HCT116 (cell line): Measurements from ENCODE around the gene GBF1. TPM values are rescaled to one million over a fixed set of nuclear protein-coding genes. Genes with fewer than 3 reads are reported as not detected.

Source experiments
- ATAC-seq: fragments of 200-7000 bp; cut with Tn5 transposase; 2 replicates; pipeline ENCODE4 v1.9.1; 2020; ENCODE audit warnings: mild to moderate bottlenecking, moderate library complexity
- BruUV-seq: library from RNA; stranded (reverse); fragments of 400-500 nt; replicated peaks from 2 replicates; lab custom pipeline; 2021; lab: Mats Ljungman, UMichigan
- CTCF ChIA-PET: fragments of 300-600 bp; sonication (Branson Sonifier 250); formaldehyde crosslinking; loops from one replicate; lab custom pipeline; 2021; ENCODE audit warnings: antibody characterized with exemption; lab: Charles Lee
- POLR2A ChIA-PET: fragments of 300-600, 350-600 bp; sonication (Branson Sonifier 250); formaldehyde crosslinking; loops from one replicate; lab custom pipeline; 2021; ENCODE audit warnings: antibody characterized with exemption; lab: Charles Lee
- RAD21 ChIA-PET, 2 experiments: fragments of 300-600 bp; sonication (Branson Sonifier 250); formaldehyde crosslinking; loops; one replicate each; lab custom pipeline; 2023; ENCODE audit warnings: low total read pairs in 2 of 2; ENCODE audit not compliant: uncharacterized antibody in 2 of 2, unreplicated experiment in 2 of 2, low non-redundant PET in 1 of 2; lab: Charles Lee
- DNase-seq: peaks from one replicate; pipeline ENCODE4 v3.0.0-alpha.2; 2010; ENCODE audit warnings: low read depth, low spot score
- H2AFZ ChIP-seq: fragments of 200-600 bp; shearing (Covaris generic), sonication (generic); 2 replicates; pipeline ENCODE4 v1.6.1; 2017; ENCODE audit warnings: low read depth, mixed run types, mixed read lengths, antibody characterized with exemption, low read length; ENCODE audit not compliant: poor library complexity, severe bottlenecking
- H3K27ac ChIP-seq: 2 replicates; pipeline ENCODE4 v1.5.1; 2012; ENCODE audit warnings: low read depth, low read length
- H3K27me3 ChIP-seq: fragments of 200-600 bp; sonication (generic); 2 replicates; pipeline ENCODE4 v1.6.1; 2016; ENCODE audit warnings: mixed run types, low read length, mixed read lengths; ENCODE audit not compliant: insufficient read depth
- H3K36me3 ChIP-seq, 2 experiments: fragments of 200-500 bp in 1 of 2; fragments of 200-600 bp in 1 of 2; sonication (Bioruptor generic) in 1 of 2; sonication (generic) in 1 of 2; 2 replicates each; pipeline versions ENCODE4 v1.5.1 to v1.6.1; 2014 to 2016; ENCODE audit warnings: low read length in 2 of 2, inconsistent platforms in 1 of 2, mixed read lengths in 1 of 2, mixed run types in 1 of 2; ENCODE audit not compliant: insufficient read depth in 2 of 2, control insufficient read depth in 1 of 2
- H3K4me1 ChIP-seq, 2 experiments: fragments of 200-600 bp in 1 of 2; sonication (generic) in 1 of 2; 2 replicates each; pipeline versions ENCODE4 v1.5.1 to v1.6.1; 2012 to 2017; ENCODE audit warnings: low read length in 2 of 2, inconsistent platforms in 1 of 2, mild to moderate bottlenecking in 1 of 2, mixed read lengths in 1 of 2, mixed run types in 1 of 2, moderate library complexity in 1 of 2; ENCODE audit not compliant: insufficient read depth in 2 of 2, control insufficient read depth in 1 of 2
- H3K4me2 ChIP-seq: fragments of 200-600 bp; sonication (generic); 2 replicates; pipeline ENCODE4 v1.6.1; 2017; ENCODE audit warnings: mixed run types, low read length, mixed read lengths
- H3K4me3 ChIP-seq, 2 experiments: fragments of 200-600 bp in 1 of 2; sonication (generic) in 1 of 2; replicated peaks in 1 of 2; 2 replicates each; pipeline ENCODE4 v1.5.1; 2011 to 2016; ENCODE audit warnings: low read length in 2 of 2, control low read depth in 1 of 2, low read depth in 1 of 2, mild to moderate bottlenecking in 1 of 2, mixed read lengths in 1 of 2, mixed run types in 1 of 2
- H3K79me2 ChIP-seq: fragments of 200-600 bp; sonication (generic); 2 replicates; pipeline ENCODE4 v1.6.1; 2017; ENCODE audit warnings: mild to moderate bottlenecking, mixed run types, low read length, moderate library complexity, mixed read lengths; ENCODE audit not compliant: insufficient read depth
- H3K9ac ChIP-seq: fragments of 200-600 bp; sonication (generic); 2 replicates; pipeline ENCODE4 v1.6.1; 2016; ENCODE audit warnings: low read length, mixed read lengths
- H3K9me2 ChIP-seq: fragments of 200-600 bp; sonication (generic), shearing (Covaris generic); 2 replicates; pipeline ENCODE4 v1.6.1; 2017; ENCODE audit warnings: mixed run types, mild to moderate bottlenecking, moderate library complexity; ENCODE audit not compliant: insufficient read depth
- H3K9me3 ChIP-seq, 2 experiments: fragments of 200-500 bp in 1 of 2; fragments of 200-600 bp in 1 of 2; sonication (Bioruptor generic) in 1 of 2; sonication (generic) in 1 of 2; 2 replicates each; pipeline ENCODE4 v1.6.1; 2014 to 2017; ENCODE audit warnings: low read length in 2 of 2, mixed read lengths in 2 of 2, inconsistent platforms in 1 of 2, low read depth in 1 of 2, mild to moderate bottlenecking in 1 of 2, mixed run types in 1 of 2, moderate library complexity in 1 of 2; ENCODE audit not compliant: control insufficient read depth in 1 of 2, insufficient read depth in 1 of 2
- H4K20me1 ChIP-seq: fragments of 200-600 bp; sonication (generic), shearing (Covaris generic); 2 replicates; pipeline ENCODE4 v1.6.1; 2017; ENCODE audit warnings: mixed run types, mild to moderate bottlenecking, moderate library complexity; ENCODE audit not compliant: insufficient read depth
- ATF3 ChIP-seq: IDR thresholded peaks from 2 replicates; pipeline ENCODE4 v1.6.1; 2012
- CBX3 ChIP-seq: IDR thresholded peaks from 2 replicates; pipeline ENCODE4 v1.6.1; 2012; ENCODE audit warnings: low read depth
- CEBPB ChIP-seq: IDR thresholded peaks from 2 replicates; pipeline ENCODE4 v1.6.1; 2012; ENCODE audit warnings: low read depth
- CTCF ChIP-seq, 3 experiments: fragments of 200-600 bp in 1 of 3; sonication (generic) in 1 of 3; IDR thresholded peaks in 2 of 3; conservative IDR thresholded peaks in 1 of 3; 2 replicates each; pipeline ENCODE4 v1.5.1; 2012 to 2017; ENCODE audit warnings: low read depth in 2 of 3, low read length in 2 of 3, antibody characterized with exemption in 1 of 3, borderline replicate concordance in 1 of 3, control low read depth in 1 of 3, mild to moderate bottlenecking in 1 of 3, mixed read lengths in 1 of 3, mixed run types in 1 of 3, moderate library complexity in 1 of 3; ENCODE audit not compliant: insufficient read depth in 1 of 3
- EZH2 ChIP-seq: fragments of 200-600 bp; sonication (generic); IDR thresholded peaks from 2 replicates; pipeline ENCODE4 v1.6.1; 2017; ENCODE audit warnings: antibody characterized with exemption, mixed run types
- JUND ChIP-seq: IDR thresholded peaks from 2 replicates; pipeline ENCODE4 v1.6.1; 2012
- MAX ChIP-seq: IDR thresholded peaks from 2 replicates; pipeline ENCODE4 v1.6.1; 2012
- POLR2A ChIP-seq: IDR thresholded peaks from 2 replicates; pipeline ENCODE4 v1.7.0; 2011; ENCODE audit warnings: borderline replicate concordance; ENCODE audit not compliant: insufficient read depth, insufficient read length; ENCODE audit errors: extremely low read depth
- POLR2AphosphoS5 ChIP-seq: IDR thresholded peaks from 2 replicates; pipeline ENCODE4 v1.6.1; 2011; ENCODE audit warnings: mild to moderate bottlenecking, low read depth, low read length, moderate library complexity
- RAD21 ChIP-seq: IDR thresholded peaks from 2 replicates; pipeline ENCODE4 v1.6.1; 2012; ENCODE audit warnings: low read depth, mild to moderate bottlenecking
- REST ChIP-seq: IDR thresholded peaks from 2 replicates; pipeline ENCODE4 v1.6.1; 2012; ENCODE audit warnings: low read depth
- SP1 ChIP-seq: IDR thresholded peaks from 2 replicates; pipeline ENCODE4 v1.6.1; 2012; ENCODE audit warnings: low read depth
- SRF ChIP-seq: IDR thresholded peaks from 2 replicates; pipeline ENCODE4 v1.6.1; 2012; ENCODE audit warnings: low read depth
- YY1 ChIP-seq: IDR thresholded peaks from 2 replicates; pipeline ENCODE4 v1.6.1; 2011; ENCODE audit warnings: low read length, low read depth, moderate library complexity, mild to moderate bottlenecking; ENCODE audit not compliant: insufficient replicate concordance; ENCODE audit errors: extremely low read depth
- ZBTB33 ChIP-seq: IDR thresholded peaks from 2 replicates; pipeline ENCODE4 v1.6.1; 2011; ENCODE audit warnings: mild to moderate bottlenecking, low read length, moderate library complexity; ENCODE audit not compliant: insufficient replicate concordance; ENCODE audit errors: extremely low read depth
- ZFX ChIP-seq: fragments of 450-650 bp; IDR thresholded peaks from 2 replicates; pipeline ENCODE4 v1.6.1; 2017
- ZNF274 ChIP-seq: fragments of 200-500 bp; sonication (Bioruptor generic); IDR thresholded peaks from 2 replicates; pipeline ENCODE4 v1.6.1; 2014; ENCODE audit warnings: mild to moderate bottlenecking, low read depth, low read length, inconsistent platforms
- intact Hi-C: fragments of 100-400 bp; cut with micrococcal nuclease; formaldehyde crosslinking; loops from 2 replicates; pipeline ENCODE4 v1.10.0; 2022
- total RNA-seq: library from RNA; stranded (reverse); gene quantifications from one replicate; pipeline ENCODE4 v1.2.1, GENCODE V29; 2021; ENCODE audit not compliant: unreplicated experiment

Gene GBF1
- total RNA-seq, 1 experiment from 2014 or later, result 58.9 TPM

- Histone ChIP-seq H3K9me3 (no peaks in the 10 kb centered on the region), H3K27me3 (no peaks in the 10 kb centered on the region), H4K20me1 (no peaks in the 10 kb centered on the region), H3K4me3 (no peak overlapping the region), H3K4me1 (peaks cover 0 to 4% of the 10 kb centered on the region in 2 experiments; a peak in 1 of 4 replicates), H3K79me2 (peaks cover 29% of the 10 kb centered on the region), H3K36me3 (no peaks in the 10 kb centered on the region), H3K9ac (no peak overlapping the region), H3K27ac (no peak overlapping the region), H3K4me2 (no peak overlapping the region), H3K9me2 (no peaks in the 10 kb centered on the region), H2AFZ (no peak overlapping the region)
- RAD21 ChIA-PET, result no interaction called here
- CTCF ChIA-PET, result no interaction called here
- intact Hi-C loops, result no loop called here
- DNase-seq, result no peak
- BruUV-seq, result no TSS peak
- ATAC-seq, result no peak
- POLR2A ChIA-PET, result interaction anchor here (1.2 kb wide), 1 partner anchor 32 kb away, joined by 4 read pairs; no protein-coding TSS in a partner anchor
- TF ChIP-seq ZBTB33 (no peak), ZNF274 (no peak), YY1 (no peak), POLR2AphosphoS5 (no peak), JUND (no peak), ATF3 (no peak; the same call in 1 of the 2 replicates), SP1 (no peak), MAX (no peak), REST (no peak), RAD21 (no peak), CBX3 (no peak), SRF (no peak), POLR2A (no peak), ZFX (no peak), CEBPB (no peak), EZH2 (no peak), CTCF (IDR thresholded peaks at IDR 0.05 in 2 of 3, conservative IDR thresholded peaks at IDR 0.05 in 1 of 3; ENCODE audit: borderline replicate concordance in 1 of 3, insufficient read depth in 1 of 3, low read depth in 2 of 3, low read length in 2 of 3) (no peak)
These were observed 53.6 kb downstream of the GBF1 start for GRCh38 chr10:102298899-102299298.
